AG20443 (cell line): ENCODE results near the gene DEFB112.

Experiments used
- DNase-seq: peaks from one replicate; pipeline ENCODE4 v3.0.0; 2012; ENCODE audit warnings: low spot score, mixed read lengths

Gene DEFB112

GRCh38 chr6:50049829-50050228, at the start of gene DEFB112:
Gene DEFB112 (minus strand): TSS chr6:50049929. CDS start chr6:50049869, 60 bp downstream.
- no peak for DNase-seq

GRCh38 chr6:50098641-50098993, 48.9 kb upstream of the DEFB112 start:
- DNase-seq, result no peak

- DNase-seq, result no peak
These were observed 48.4 kb upstream of the DEFB112 start for GRCh38 chr6:50097966-50098640.

- DNase-seq, result no peak
These were observed 46.6 kb upstream of the DEFB112 start for GRCh38 chr6:50096296-50096695.

GRCh38 chr6:50093938-50094272, 44.2 kb upstream of the DEFB112 start:
- DNase-seq, result no peak

GRCh38 chr6:50093116-50093937, 43.6 kb upstream of the DEFB112 start:
- no peak for DNase-seq

- DNase-seq, result no peak
These were observed 41.9 kb upstream of the DEFB112 start for GRCh38 chr6:50091641-50092040.

- DNase-seq, result no peak
These were observed 40.2 kb upstream of the DEFB112 start for GRCh38 chr6:50089911-50090310.

GRCh38 chr6:50087231-50087954, 37.7 kb upstream of the DEFB112 start:
- DNase-seq, result peak; percentile 54

- DNase-seq, result no peak
These were observed 27.7 kb upstream of the DEFB112 start for GRCh38 chr6:50077385-50077784.

- DNase-seq, result no peak
These were observed 26.7 kb upstream of the DEFB112 start for GRCh38 chr6:50076431-50076830.

GRCh38 chr6:50071921-50072320, 22.2 kb upstream of the DEFB112 start:
- no peak for DNase-seq

- no peak for DNase-seq
These were observed 20.4 kb upstream of the DEFB112 start for GRCh38 chr6:50070101-50070500.

- DNase-seq, result no peak
These were observed 12.3 kb upstream of the DEFB112 start for GRCh38 chr6:50062051-50062450.

- DNase-seq, result no peak
These were observed 6.5 kb upstream of the DEFB112 start for GRCh38 chr6:50056242-50056641.

GRCh38 chr6:50047026-50047425, 2.7 kb downstream of the DEFB112 start:
- DNase-seq, result no peak

- DNase-seq, result peak; percentile 20
These were observed 18.8 kb downstream of the DEFB112 start for GRCh38 chr6:50030777-50031562.

GRCh38 chr6:50030350-50030749, 19.4 kb downstream of the DEFB112 start:
- no peak for DNase-seq

GRCh38 chr6:50025258-50025657, 24.5 kb downstream of the DEFB112 start:
- DNase-seq, result no peak

GRCh38 chr6:50021894-50022293, 27.8 kb downstream of the DEFB112 start, which contains the start of gene DEFB110:
Gene DEFB110 (minus strand): TSS chr6:50021994. CDS start chr6:50021935, 59 bp downstream.
- no peak for DNase-seq

GRCh38 chr6:50007819-50008218, 41.9 kb downstream of the DEFB112 start:
- DNase-seq, result peak; percentile 24

- no peak for DNase-seq
These were observed 46.6 kb downstream of the DEFB112 start for GRCh38 chr6:50003139-50003538.
